K562 (cell line): ENCODE data around the gene MVD. TPM values are rescaled to one million over a fixed set of nuclear protein-coding genes. Genes with fewer than 3 reads are reported as not detected.

Experiments
- ARHGAP35 ChIP-seq: fragments of 450-650 bp; IDR thresholded peaks from 2 replicates; pipeline ENCODE4 v1.6.1; 2018; ENCODE audit not compliant: partially characterized antibody
- CREBBP ChIP-seq: IDR thresholded peaks from one replicate; pipeline ENCODE4 v1.6.1; 2012; ENCODE audit warnings: low read depth, mild to moderate bottlenecking, control low read depth, inconsistent platforms, low read length
- DPF2 ChIP-seq: fragments of 450-650 bp; IDR thresholded peaks from 2 replicates; pipeline ENCODE4 v1.6.1; 2016
- HDAC6 ChIP-seq: IDR thresholded peaks from 2 replicates; pipeline ENCODE4 v1.6.1; 2012; ENCODE audit warnings: low read depth, mild to moderate bottlenecking, control low read depth, inconsistent platforms, low read length, moderate library complexity
- HMGXB4 ChIP-seq: sonication (generic); formaldehyde crosslinking; IDR thresholded peaks from 2 replicates; pipeline ENCODE4 v1.8.1; 2023; ENCODE audit warnings: mild to moderate bottlenecking, missing genetic modification reagents
- JUND ChIP-seq, 2 experiments: IDR thresholded peaks; 2 replicates in 1 of 2; 3 replicates in 1 of 2; pipeline ENCODE4 v1.6.1; 2011; ENCODE audit warnings: borderline replicate concordance in 2 of 2, low read depth in 2 of 2, low read length in 2 of 2, improper control_type of control experiment in 1 of 2, missing biosample characterization in 1 of 2, missing genetic modification characterization in 1 of 2, missing genetic modification reagents in 1 of 2
- PURB ChIP-seq: sonication (generic); formaldehyde crosslinking; IDR thresholded peaks from 2 replicates; pipeline ENCODE4 v1.9.0; 2021; ENCODE audit warnings: low read depth, mild to moderate bottlenecking, missing genetic modification reagents
- TARDBP ChIP-seq: fragments of 450-650 bp; IDR thresholded peaks from 2 replicates; pipeline ENCODE4 v1.6.1; 2016
- USF2 ChIP-seq: sonication (generic); formaldehyde crosslinking; IDR thresholded peaks from 2 replicates; pipeline ENCODE4 v1.5.0; 2020; ENCODE audit warnings: missing genetic modification reagents
- ZFP1 ChIP-seq: fragments of 450-650 bp; formaldehyde crosslinking; IDR thresholded peaks from 2 replicates; pipeline ENCODE4 v1.4.0; 2020; ENCODE audit warnings: mild to moderate bottlenecking, mixed read lengths
- ZNF12 ChIP-seq: sonication (generic); formaldehyde crosslinking; IDR thresholded peaks from 2 replicates; pipeline ENCODE4 v1.4.0; 2020; ENCODE audit warnings: mild to moderate bottlenecking, missing genetic modification reagents
- ZNF134 ChIP-seq: fragments of 250-450 bp; sonication (Bioruptor Pico); conservative IDR thresholded peaks from 2 replicates; pipeline ENCODE4 v1.4.0; 2020
- ZNF318 ChIP-seq, 2 experiments: fragments of 450-650 bp; IDR thresholded peaks; 2 replicates each; pipeline ENCODE4 v1.6.1; 2016; ENCODE audit warnings: mild to moderate bottlenecking in 2 of 2, borderline replicate concordance in 1 of 2, low read depth in 1 of 2, moderate library complexity in 1 of 2
- ZNF507 ChIP-seq: conservative IDR thresholded peaks from 2 replicates; pipeline ENCODE4 v1.6.1; 2017; ENCODE audit warnings: missing genetic modification characterization, missing compliant biosample characterization
- polyA plus RNA-seq, 8 experiments: library from polyadenylated mRNA; depleted of rRNA in 4 of 8; stranded (reverse) in 5 of 8; unstranded in 3 of 8; fragments of >200 nt; fragmentation: Nextera tagmentation in 2 of 8; fragmentation: Illumina TruSeq in 1 of 8; extraction: Ambion mirVana in 2 of 8; extraction: Trizol in 1 of 8; gene quantifications; 2 replicates each; pipeline versions ENCODE4 v1.2.1 to v1.2.3, GENCODE V29; 2011 to 2014; ENCODE audit warnings: inconsistent platforms in 1 of 8, missing spikeins in 1 of 8
- total RNA-seq, 7 experiments: library from RNA; depleted of rRNA in 6 of 7; stranded (reverse); fragments of >200 nt in 6 of 7; fragmentation: Illumina TruSeq in 2 of 7; extraction: Trizol in 2 of 7; gene quantifications; 2 replicates each; pipeline versions ENCODE4 v1.2.1 to v1.2.3, GENCODE V29; 2011 to 2021; ENCODE audit warnings: low replicate concordance in 1 of 7
- TF ChIP-seq, protein P1 (sequence below): fragments of 450-650 bp; formaldehyde crosslinking; IDR thresholded peaks from 2 replicates; pipeline ENCODE4 v1.4.0; 2020; ENCODE audit warnings: mild to moderate bottlenecking, mixed read lengths

Gene MVD
- total and polyA plus RNA-seq, 9 of the 15 experiments (the other 6 are each of a cell fraction or from before 2014, with no cell fraction given): 12.2 to 141 (median 45.3) TPM

DNA sequence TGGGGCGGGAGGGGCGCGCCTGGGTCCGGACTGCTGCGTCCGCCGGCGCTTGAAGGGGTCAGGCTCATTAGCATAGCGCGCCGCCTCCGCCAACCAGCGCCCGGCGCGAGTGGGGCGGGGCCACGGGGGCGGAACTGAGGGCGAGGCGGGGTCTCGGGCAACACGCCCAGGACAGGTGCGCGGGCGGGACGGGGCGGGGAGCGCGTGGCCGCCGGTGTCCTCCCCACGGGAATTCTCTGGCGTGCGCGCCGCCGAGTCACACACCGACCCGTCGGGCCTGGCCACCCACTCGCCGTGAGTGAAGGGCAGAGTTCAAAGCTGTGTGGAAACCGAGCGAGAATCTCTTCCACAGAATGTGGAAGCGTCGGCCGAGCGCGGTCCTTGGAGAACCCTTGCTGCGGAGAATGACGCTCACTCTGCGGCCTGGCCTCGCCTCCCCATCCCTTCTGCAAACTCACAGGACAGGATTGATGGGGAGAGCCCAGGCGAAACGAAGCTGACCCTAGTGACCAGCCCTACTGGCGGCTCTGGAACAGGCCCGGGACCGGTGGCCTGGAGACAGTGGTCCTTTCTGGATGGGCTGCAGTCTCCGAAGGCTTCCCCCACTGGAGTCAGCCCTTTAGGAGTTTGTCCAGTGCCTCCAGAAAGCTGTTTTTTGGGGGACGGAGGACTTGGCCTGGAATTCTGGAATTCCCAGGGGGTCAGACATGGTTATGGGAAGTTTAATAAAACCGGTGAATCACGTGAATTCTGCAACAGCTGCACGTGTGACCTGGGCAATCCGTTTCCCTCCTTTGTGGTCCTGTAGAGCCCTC lies 23.8 kb upstream of the MVD start, which contains the start of gene SNAI3 (continued):
- TF ChIP-seq ZNF318 (IDR thresholded peaks at IDR 0.05; ENCODE audit: borderline replicate concordance in 1 of 2, low read depth in 1 of 2) (no peak), CREBBP (no peak), ZFP1 (CRISPR knock-in tag) (no peak), ZNF507 (tag) (no peak), DPF2 (no peak), JUND (IDR thresholded peaks at IDR 0.05; ENCODE audit: borderline replicate concordance, low read depth, low read length) (no peak), JUND (tag; IDR thresholded peaks at IDR 0.05; ENCODE audit: borderline replicate concordance, low read depth, low read length) (no peak), ZNF134 (no peak), ZNF12 (CRISPR knock-in tag) (no peak), ARHGAP35 (no peak), HDAC6 (no peak), HMGXB4 (CRISPR knock-in tag) (0 out of 2 replicates have a peak, but pooled peaks have one; percentile 29), USF2 (CRISPR knock-in tag) (no peak), TARDBP (peak; percentile 38; the same call in 1 of the 2 replicates), PURB (CRISPR knock-in tag) (no peak)
- TF ChIP-seq, protein P1, sequence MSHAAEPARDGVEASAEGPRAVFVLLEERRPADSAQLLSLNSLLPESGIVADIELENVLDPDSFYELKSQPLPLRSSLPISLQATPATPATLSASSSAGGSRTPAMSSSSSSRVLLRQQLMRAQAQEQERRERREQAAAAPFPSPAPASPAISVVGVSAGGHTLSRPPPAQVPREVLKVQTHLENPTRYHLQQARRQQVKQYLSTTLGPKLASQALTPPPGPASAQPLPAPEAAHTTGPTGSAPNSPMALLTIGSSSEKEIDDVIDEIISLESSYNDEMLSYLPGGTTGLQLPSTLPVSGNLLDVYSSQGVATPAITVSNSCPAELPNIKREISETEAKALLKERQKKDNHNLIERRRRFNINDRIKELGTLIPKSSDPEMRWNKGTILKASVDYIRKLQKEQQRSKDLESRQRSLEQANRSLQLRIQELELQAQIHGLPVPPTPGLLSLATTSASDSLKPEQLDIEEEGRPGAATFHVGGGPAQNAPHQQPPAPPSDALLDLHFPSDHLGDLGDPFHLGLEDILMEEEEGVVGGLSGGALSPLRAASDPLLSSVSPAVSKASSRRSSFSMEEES (CRISPR knock-in tag): no peak
